GM18517 (cell line): Measurements from ENCODE around the gene ZNF76.

Experiments
- ATAC-seq: cut with Tn5 transposase; IDR thresholded peaks from one replicate; pipeline ENCODE4 v1.9.1; 2021; ENCODE audit warnings: mild to moderate bottlenecking, moderate library complexity; ENCODE audit not compliant: unreplicated experiment

ZNF76 gene

GRCh38 chr6:35265523-35265922, 6.0 kb downstream of the ZNF76 start:
- no peak for ATAC-seq

- ATAC-seq, result no peak
Measured at GRCh38 chr6:35267446-35267845, 7.9 kb downstream of the ZNF76 start.

- ATAC-seq, result no peak
Measured at GRCh38 chr6:35267897-35268296, 8.4 kb downstream of the ZNF76 start.

GRCh38 chr6:35272005-35272404, 12.5 kb downstream of the ZNF76 start:
- no peak for ATAC-seq

- no peak for ATAC-seq
Measured at GRCh38 chr6:35273822-35274559, 14.5 kb downstream of the ZNF76 start.

GRCh38 chr6:35275744-35276260, 16.3 kb downstream of the ZNF76 start:
- ATAC-seq, result no peak

GRCh38 chr6:35278708-35279107, 19.2 kb downstream of the ZNF76 start:
- ATAC-seq, result no peak

- ATAC-seq, result no peak
Measured at GRCh38 chr6:35280903-35281302, 21.4 kb downstream of the ZNF76 start.

- no peak for ATAC-seq
Measured at GRCh38 chr6:35282472-35282871, 22.9 kb downstream of the ZNF76 start.

- no peak for ATAC-seq
Measured at GRCh38 chr6:35283361-35283760, 23.8 kb downstream of the ZNF76 start.

- no peak for ATAC-seq
Measured at GRCh38 chr6:35287671-35288396, 28.3 kb downstream of the ZNF76 start.

GRCh38 chr6:35288834-35289233, 29.3 kb downstream of the ZNF76 start:
- ATAC-seq, result no peak

- no peak for ATAC-seq
Measured at GRCh38 chr6:35291491-35291890, 32.0 kb downstream of the ZNF76 start.

- ATAC-seq, result no peak
Measured at GRCh38 chr6:35292494-35292893, 33.0 kb downstream of the ZNF76 start.

- no peak for ATAC-seq
Measured at GRCh38 chr6:35293681-35294080, 34.1 kb downstream of the ZNF76 start.

GRCh38 chr6:35294308-35294945, 34.9 kb downstream of the ZNF76 start:
- no peak for ATAC-seq

- no peak for ATAC-seq
Measured at GRCh38 chr6:35295036-35295435, 35.5 kb downstream of the ZNF76 start.

- no peak for ATAC-seq
Measured at GRCh38 chr6:35295521-35296315, 36.2 kb downstream of the ZNF76 start.

GRCh38 chr6:35296931-35297600, 37.5 kb downstream of the ZNF76 start:
- peak; percentile 13 for ATAC-seq
